ENCODE data around the gene TNFRSF13B. TPM values are rescaled to one million over a fixed set of nuclear protein-coding genes. Genes with fewer than 3 reads are reported as not detected.
"Not testable (repeated sequence)": the region's sequence is repeated elsewhere in the genome, so short reads cannot be mapped to it uniquely, and the experiment has no call there.

The TNFRSF13B gene
- total RNA-seq, result not detected in 2 replicates
- not detected for polyA plus RNA-seq (2012)

DNA sequence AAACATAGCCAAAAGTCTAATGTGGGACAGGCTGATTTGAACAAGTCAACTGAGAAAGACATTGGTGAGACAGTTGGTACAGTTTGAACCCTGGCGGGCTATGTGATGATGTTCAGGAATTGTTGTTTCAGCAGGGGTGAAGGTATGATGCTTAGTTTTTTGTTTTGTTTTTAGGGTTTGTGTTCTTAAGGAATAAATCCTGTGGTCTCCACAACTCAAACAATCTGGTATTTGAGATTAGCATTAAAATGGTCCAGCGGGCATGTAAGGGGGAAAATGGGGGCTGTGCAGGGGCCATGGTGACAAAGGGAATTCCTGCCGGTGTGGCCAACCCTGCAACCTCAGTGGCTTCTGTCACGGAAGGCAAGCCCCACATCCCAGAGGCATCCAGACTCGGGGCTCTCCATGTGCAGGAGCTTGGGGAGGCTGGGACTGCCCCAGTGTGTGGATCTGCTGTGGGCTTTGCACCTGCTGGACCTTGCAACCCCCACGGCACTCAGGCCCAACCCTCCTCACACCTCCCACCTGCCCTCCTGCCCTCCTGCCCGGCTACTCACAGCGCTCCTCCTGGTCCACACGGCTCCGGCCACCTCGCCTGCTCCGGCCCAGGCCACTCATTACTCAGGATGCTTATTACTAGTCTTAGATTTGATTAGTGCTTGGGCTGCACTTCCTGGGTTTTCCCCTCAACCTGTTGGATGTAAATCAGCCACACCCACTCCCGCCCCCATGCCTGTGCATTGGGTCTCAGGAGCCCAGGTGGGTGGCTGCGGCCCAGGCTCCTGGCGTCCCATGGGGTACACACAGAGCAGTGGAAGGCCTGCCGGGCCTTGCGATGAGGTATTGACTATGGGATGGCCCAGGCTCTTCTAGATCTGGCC, at the start of gene TNFRSF13B:
Gene TNFRSF13B (minus strand): TSS at position 661 of the 881 bp plus-strand sequence. CDS start 43 bp downstream, at position 618.
- no peak for DNase-seq (ENCODE audit: low read depth)

DNA sequence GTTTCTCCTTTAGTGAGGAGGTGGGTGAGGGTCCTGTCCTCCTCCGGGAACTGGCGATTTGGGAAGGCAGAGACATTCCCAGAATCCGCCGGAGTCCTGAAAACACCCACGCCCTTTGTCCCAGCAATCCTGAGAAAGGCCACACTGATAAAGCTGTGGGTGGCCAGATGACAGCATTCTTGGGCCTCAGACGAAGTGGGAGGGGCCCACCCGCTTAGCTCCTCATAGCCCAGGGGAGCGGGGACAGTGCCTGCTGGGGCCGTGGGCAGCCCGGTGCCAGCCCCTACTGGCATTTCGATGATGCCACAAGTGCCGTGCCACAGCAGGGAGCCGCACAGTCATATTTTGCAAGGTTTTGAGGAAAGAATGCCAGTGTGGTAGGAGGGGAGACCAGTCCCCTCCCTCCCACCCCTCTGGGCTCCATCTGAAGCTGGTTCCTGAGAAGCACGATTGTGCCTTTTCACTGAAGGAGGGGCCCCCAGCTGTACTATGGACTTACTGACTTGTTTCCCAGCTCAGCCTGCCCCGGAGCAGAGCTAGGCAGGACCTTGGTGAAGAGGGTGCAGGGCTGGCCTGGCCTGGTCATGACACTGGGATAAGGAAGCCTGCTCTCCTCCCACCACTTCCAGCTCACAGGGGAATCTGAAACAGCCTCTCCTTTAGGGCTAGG, 49.4 kb upstream of the TNFRSF13B start:
- peak; percentile 80 for DNase-seq (ENCODE audit: low read depth)

DNA sequence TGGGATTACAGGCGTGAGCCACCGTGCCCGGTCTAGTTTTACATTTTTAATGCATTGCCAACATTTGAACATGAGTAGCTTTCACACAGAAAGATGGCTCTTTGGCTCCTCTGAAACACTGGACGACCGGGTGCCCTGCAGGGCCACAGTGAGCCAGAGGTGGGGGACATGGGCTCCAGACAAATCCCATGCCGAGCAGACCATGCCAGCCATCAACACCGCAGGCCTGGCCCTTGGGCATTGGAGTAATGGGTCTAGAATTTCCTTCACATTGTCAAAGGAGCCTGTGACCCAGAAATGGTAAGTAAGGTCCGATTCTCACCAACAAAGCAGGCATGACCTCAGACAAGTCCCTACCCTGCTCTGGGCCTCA, 48.9 kb upstream of the TNFRSF13B start:
- DNase-seq (ENCODE audit: low read depth), result no peak

DNA sequence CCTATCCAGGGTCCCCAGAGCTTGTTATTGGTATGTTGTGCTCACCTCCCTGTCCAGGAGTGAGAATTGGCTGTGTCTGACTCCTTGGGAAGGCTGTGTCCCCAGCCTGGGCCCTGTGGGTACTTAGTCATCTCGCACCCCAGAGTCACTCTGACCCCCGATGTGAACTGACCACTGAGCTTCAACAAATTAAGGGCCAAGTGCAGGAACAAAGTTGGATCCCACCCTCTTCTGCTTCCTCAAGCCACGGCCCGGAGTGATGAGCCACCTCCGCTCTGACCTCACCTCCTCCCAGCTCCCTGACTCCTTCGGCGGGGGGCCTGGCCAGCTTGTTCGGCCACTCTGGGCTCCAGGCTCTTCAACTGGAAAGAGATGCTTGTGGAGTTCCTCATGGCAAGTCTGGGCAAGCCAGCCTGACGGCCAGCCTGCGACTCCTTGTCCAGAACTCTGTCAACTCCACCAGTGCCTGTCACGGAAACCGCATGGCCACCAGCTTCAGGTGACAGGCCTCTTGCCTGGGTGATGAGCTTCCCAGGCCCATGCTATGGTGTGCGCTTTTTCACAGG, 48.1 kb upstream of the TNFRSF13B start:
- DNase-seq (ENCODE audit: low read depth), result no peak

DNA sequence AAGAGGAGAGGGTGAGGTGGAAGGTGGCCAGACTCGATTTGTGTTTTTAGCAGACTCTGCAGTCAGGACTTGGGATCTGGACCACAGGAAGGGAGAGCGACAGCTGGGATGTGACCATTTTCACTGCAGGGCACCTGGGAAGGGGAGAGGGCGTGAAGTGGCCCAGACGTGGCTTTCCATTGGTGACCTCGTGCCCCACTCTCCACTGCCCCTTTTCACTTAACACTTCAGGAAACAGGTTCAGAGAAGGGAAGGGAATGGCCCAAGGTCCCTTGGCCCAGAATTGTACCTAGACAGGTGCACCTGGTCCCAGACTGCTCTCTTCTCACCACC, 47.5 kb upstream of the TNFRSF13B start:
- DNase-seq (ENCODE audit: low read depth), result no peak

DNA sequence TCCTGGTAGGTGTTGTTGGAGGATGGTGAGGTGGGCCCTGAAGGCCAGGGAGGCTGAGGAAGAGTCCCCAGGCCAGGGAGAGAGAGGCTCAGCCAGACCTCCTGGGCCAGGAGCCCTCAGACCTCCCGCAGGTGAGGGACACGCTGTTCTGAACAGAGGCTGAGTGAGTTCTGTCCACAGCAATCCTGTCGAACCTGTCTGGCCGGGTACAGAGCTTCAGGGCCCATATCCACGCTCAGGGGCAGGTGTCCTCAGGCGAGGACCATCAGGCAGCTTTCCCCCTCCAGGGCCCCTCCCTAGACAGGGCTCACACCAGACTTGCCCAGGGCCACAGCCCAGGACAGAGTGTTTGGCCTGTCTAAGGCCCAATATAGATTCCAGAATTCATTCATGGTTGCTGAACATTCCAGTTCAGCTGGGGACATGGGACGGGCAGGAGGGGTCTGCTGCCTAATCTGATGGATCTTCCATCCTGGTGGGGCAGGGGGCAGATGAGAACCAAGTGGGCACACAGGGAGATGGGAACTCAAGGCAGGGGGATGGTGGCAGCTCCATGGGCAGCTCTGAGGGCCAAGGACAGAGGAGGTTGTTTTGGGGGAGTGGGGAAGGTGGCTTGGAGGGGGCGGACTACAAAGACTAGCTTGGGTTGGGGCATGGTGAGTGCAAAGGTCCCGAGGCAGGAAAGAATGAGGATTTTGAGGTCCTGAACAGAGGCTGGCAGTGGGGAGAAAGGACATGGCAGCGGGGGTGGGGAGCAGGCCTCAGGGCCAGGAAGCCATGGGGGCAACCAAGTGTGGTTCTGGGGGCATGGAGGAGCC, 46.9 kb upstream of the TNFRSF13B start:
- no peak for DNase-seq (ENCODE audit: low read depth)

DNA sequence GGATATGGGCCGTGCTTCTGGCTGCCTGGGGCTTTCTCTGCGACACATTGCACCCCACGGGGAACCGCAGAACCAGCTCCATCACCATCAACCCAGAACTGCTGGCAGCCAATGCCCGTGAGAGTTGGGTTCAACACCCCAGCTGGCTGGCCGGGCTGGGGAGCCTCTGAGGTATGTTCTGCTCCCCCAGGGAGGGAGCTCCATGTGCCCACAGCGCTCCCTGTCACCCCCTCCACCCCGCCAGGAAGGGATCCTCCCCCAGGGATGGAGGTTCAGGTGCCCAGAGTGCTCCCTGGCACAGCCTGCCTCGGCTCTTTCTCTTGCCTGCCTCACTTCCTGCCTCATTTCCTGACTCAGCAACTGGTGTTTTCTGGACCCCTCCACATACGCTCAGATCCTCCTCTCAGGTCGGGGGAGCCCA, 46.1 kb upstream of the TNFRSF13B start:
- no peak for DNase-seq (ENCODE audit: low read depth)

DNA sequence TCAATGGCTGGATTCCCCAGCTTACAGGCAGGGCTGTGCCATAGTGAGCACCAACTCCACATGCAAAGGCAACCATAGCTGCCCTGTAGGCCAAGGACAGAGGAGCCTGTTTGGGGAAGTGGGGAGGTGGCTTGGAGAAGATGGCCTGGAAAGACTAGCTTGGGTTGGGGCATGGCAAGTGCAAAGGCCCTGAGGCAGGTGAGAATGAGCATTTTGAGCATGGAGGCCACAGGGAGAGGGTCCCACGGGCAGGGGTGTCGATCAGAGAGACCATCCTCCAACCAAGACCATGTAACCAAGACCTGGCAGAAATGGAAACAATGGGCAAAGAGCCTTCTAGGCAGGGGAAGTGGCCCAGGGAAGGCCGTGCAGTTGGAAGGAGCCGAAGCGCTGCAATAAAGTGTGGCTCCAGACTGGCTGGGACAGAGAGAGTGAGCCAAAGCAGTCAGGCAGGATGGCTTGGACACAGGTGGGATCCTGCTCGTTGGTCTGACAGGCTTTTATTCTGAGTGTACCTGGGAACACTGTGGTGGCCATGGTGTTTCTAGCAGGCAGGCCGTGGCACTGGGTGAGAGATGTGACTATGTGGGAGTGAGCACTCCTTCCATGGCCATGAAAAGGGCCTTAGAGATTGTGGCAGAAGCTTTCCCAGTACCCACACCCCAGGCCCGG, 45.6 kb upstream of the TNFRSF13B start:
- DNase-seq (ENCODE audit: low read depth), result no peak

DNA sequence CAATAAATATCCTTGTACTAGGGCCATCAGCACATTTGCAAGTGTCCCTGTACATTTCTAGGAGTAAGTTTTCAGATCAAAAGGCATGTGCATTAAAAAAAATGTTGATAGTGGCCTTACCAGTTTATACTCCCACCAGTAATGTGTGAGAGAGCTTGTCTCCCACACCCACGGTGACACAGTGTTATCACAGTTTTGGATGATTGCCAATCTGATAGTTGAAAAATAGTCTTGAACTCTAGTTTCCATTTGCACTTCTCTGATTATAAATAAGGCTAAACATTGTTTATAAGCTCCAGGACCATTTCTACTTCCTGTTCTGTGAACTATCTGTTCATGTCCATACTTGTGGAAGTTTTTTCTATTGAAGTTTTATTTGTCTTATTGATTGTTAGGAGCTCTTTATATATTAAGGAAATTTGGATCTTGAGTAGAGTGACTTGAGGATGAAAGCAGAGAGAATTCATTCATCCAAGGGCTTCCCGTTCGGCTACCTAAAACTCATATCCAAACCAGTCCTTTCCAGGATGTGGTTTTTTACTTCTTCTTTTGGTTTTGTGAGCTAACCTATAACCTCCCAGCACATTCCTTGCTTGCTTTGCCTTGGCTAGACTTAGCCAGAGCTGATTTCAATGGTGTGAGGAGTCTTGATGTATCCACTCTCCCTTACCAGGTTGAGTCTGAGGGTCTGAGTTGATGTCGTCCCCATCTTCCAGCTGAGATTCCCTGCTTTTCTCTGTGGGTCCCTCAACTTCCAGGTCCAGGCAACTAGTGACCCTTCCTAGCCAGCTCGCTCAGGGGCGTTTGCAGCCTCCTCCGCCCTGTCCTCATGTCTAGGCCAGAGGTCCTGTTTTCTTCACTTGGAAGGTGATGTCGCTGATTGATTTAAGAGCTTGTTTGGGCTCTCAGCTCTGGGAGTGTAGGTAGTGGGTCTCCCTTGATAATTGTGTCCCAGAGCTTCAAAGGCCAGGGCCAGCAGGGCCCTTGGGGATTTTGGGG, 44.6 kb upstream of the TNFRSF13B start:
- not testable (repeated sequence) for DNase-seq (ENCODE audit: low read depth)

DNA sequence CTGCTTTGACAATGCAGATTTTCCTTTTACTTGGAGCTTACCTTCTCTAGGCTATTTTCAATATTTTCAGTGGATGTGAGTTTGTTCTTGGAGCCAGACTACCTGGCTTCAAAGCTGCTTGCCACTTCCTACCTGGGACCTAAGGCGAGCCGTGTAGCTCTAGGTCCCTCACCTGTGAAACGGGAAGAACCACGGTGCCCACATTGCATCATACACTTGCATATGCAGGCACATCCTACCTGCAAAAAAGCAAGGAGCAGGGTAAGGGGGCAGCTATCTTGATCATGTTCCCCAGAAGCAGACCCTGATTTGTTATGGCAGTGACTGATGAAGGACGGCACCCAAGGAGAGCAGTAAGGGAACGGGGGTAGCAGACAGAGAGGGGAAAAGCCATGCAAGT, 43.3 kb upstream of the TNFRSF13B start:
- DNase-seq (ENCODE audit: low read depth), result no peak

DNA sequence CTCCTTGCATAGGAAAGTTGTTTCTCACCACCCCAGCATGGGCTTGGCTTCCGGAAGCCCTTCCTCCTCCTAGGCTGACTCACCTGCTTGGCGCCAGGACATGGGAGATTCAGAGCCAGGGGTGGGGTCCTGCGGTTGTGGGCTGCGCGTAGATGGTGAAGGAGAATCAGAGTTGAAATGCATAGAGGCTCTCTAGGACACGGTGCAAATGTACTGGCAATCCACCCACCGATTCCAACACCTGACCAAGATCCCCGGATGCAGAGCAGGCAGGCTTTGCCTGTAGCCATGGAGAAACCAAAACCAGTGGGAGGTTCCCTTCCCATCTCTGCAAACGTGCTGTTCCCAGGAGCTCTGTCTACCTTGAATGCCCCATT, 42.8 kb upstream of the TNFRSF13B start:
- not testable (repeated sequence) for DNase-seq (ENCODE audit: low read depth)

DNA sequence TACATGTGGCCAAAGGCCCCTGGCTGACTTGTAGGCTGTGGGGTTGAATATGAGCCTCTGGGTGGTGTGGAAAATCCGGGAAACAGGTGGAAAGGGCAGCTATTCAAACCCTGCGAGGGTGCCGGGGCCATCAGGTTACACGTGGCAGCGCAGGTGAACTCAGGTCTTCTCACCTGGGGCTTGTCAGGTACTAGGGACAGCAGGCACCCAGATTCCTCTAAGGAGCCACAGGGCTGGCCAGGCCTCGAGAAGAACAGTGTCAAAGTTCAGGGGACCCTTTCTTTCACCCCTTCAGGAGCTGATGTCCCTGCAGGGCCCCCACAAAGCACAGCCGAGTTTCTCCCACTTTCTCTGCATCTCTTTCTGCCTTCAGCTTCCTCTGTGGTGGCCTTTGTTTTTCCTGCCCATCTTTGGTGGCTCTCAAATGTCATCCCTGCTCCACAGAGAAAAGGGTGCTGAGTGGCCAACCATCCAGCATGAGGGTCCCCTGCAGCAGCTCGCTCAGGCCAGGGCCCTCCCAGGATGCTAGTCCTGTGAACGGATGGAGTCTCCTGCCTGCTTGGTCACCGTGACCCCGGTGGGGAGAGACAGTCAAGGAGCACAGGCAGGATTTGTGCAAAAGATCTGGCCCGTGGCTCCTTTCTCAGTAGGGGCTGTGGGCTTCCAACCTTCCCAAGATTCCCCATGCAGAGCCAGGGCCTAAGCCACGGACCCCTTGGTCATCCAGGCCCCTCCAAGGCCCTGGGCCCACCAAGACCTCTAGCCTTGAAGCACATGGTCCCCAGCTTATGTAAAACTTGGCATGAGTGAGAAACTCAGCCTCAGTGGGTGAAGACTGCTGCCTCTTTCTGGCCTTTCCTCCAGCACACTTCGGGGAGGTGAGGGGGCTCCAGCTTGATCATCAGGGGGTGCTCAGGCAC, 42.2 kb upstream of the TNFRSF13B start:
- DNase-seq (ENCODE audit: low read depth), result not testable (repeated sequence)

DNA sequence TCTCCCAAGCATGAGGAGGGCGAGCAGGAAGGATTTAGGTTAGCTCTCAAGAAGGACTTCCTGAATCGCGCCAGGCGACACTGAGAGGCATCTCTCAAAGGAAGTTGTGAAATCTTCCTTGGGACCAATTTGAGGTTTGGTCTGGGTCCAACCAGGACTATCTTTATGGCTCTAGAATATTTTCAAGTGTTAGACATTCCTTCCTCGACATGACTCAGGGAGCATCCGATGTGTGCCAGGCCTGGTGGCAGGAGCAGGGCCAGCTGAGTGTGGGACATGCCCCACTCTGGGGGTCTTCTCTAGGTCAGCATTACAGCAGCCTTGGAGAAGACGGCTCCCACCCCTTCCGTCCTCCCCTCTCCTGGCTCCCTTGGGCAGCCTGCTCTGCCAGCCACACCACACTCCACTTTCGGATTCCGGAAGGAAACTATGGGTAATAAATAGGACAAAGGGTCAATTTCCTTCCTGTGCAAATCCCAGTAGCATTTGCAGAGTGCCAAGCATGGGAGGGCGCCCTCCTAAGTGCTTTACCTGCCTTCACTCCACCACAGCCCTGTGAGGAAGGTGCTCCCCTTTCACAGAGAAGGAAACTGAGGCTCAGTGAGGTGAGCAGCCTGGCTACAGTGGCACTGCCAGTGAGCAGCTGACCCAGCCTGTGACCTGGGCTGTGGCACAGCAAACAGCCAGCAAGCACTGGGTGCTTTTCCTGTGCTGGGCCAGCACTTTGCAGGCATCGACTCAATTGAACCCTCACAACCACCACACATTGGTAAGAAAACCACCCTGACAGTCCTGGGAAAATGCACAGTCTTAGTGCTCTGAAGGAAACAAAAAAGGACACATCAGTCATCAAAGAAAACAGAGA, 39.4 kb upstream of the TNFRSF13B start:
- DNase-seq (ENCODE audit: low read depth), result peak; percentile 79

DNA sequence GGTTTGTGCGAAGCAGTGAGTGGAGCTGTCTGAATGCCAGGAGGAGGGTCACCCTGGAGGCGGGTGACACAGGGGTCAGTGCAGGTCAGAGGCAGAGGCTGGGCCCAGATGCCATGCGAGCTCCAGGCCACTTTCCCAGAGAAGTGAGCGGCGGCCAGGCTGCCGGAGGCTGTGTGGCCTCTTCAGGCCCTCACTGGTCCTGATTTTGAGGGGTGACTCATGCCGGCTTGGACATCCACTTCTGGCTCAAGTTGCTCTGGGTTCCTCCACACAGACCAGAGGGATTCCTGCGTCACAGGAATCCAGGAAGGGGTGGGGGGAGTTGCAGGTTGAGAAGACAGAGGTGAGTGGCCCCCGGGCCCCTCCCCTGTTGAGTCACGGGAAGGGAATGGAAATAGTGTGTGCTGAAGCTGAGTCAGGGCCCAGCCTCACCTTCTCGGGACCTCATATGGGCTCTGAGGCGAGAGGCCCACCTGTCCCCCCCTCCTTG, 38.7 kb upstream of the TNFRSF13B start:
- DNase-seq (ENCODE audit: low read depth), result not testable (repeated sequence)

DNA sequence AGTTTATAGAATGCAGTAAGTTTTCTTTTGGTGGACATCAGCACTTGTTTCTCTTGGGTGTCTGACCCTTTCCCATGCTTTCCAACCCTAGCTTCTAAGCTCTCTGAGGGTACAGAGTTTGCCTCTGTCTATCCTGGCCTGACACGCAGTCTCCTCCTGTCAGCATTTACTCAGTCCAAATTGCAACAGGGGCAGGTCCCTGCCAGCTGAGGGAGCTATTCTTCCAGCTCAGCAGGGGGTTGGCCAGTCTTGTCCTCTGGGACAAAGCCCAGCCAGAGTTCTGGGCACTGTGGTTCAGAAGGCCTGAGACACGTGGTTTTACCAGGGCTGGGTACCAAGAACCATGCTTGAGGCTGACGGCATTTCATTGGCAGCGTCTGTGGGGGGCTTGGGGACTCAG, 38.1 kb upstream of the TNFRSF13B start:
- DNase-seq (ENCODE audit: low read depth), result not testable (repeated sequence)

DNA sequence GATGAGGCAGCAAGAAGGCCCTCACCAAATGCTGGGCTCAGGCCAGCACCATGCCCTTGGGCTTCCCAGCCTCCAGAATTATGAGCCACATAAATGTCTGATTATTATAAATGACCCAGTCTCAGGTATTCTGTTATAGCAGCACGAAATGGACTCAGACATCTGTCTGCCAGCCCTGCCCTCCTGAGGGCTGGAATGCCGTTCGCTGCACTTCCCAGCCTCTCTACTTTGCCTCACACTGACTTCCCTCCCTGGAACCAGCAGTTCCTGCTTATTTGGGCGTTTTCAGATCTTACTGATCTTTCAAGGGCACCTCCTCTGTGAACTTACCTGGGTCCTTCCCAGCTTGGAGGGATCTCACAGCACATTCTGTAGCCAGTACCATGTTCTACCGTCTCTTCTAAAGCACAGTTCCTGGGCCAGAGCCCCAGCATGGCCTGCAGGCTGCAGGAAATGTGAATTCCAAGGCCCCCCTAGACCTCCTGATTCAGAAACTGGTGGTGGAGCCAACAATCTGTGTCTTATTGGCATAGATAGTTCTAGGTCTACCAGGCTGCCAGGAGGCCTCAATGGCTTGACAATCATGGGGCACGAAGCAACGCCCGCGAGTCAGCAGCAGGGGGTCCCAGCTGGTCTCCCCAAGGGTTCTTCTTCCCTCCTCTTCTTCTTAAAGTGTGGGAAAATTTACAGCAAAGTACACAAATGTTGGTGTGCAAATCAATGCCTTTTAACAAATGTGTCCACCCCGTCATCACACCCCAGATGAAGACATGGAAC, 36.9 kb upstream of the TNFRSF13B start:
- DNase-seq (ENCODE audit: low read depth), result not testable (repeated sequence)

DNA sequence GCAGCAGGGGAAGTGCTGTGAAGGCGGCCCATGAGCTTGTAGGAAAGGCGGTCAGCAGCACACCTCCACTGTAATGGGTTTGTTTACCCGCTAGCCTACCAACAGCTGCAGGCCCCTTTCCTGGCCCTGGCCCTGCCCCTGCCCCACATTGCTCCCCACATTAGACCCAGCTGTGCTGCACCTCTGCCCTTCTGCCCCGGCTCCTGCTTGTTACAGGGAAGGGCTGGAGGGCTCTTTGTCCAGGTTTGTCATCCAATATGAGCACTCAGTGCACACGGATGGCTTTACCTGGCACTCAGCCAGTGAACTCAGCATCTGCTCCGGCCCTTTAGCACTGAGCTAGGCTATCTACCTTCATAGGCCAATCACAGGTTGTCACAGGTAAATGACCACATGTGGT, 36.0 kb upstream of the TNFRSF13B start:
- DNase-seq (ENCODE audit: low read depth), result not testable (repeated sequence)
